NCI-H128 (cell line): Measurements from ENCODE around the gene ALS2CL.

Experiments used
- DNase-seq: peaks from one replicate; lab custom pipeline; 2025; ENCODE audit not compliant: unreplicated experiment; lab: John Stamatoyannopoulos, UW

ALS2CL gene

DNA sequence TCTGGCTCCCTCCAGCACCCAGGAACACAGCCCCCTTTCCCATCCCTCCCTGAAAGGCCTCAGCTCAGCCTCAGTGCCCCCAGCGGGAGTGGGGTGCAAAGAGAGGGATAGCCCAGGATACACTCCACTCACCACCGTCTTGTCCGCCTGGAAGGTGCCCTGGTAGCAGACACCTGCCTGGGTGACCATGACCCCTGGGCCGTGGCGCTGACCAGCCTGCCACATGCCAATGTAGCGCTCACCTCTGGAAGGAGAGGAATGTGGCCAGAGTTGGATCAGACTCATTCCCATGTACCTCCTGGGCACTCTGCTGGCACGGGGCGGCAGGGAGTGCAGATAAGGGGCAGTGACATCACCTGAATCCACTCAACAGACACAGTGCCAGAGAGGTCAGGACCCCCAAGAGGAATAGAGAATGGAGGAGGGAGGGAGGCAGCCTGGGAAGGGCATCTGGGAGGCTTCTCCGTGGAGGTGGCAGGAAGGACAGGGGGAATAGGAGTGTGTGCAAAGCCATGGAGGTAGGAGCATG, 13.1 kb downstream of the ALS2CL start:
- DNase-seq: no peak

- DNase-seq: no peak
These were observed 13.8 kb downstream of the ALS2CL start for GRCh38 chr3:46679681-46680080.

DNA sequence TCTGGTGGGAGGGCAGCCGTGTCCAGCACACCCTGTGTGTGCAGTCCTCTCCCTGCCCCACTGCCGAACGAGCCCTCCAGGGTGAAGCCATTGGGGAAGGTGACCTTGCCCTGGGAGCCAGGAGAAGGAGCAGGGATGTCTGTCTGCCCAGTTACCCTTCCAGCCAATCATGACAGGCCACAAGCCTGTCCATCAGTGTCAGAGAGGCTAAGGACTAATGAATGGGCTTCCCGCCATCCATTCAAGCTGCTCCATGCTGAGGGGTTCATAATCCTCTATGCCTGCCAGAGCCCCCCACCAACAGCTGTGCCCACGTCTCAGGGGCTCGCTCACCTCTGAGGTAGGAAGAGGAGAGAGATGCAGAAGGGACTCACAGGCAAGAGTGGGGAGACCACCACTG, 15.2 kb downstream of the ALS2CL start:
- DNase-seq: no peak

GRCh38 chr3:46677411-46677726, 16.1 kb downstream of the ALS2CL start:
- DNase-seq: no peak

DNA sequence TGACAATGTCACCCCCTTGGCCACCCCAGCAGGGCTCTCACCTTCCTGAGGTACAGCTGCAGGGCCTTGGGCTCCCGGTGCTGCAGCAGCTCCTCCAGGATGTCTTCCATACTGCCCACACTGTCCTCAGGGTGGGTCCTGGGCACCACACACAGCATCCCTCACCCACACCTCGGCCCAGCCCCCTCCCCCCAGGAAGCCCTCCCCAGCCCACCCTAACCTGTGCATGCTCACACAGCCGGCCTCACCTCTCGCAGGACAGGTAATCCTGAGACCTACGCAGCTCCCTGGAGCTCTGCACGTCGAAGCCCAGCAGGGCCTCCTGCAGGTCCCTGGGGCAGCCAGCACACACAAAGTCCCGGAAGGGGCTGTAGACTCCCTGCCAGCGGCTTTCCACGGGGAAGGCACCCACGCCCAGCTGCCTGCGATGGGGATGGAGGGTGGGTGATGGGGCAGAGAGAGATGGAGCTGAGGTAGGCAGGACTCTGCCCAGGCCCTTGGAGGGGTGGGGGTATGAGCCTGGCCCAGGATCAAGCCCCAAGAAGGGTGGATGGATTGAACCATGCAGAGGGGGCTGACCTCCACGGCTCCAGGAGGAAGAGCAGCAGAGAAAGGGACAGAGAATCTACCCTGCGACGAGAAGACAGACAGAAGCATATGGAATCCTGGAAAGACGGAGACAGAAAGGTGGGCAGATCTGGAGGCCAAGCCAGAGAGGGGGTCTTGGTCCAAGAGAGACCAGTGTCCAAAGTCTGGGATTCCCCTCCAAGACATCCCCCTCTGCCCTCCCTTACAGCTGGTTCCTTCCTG, 16.7 kb downstream of the ALS2CL start:
- DNase-seq: no peak

GRCh38 chr3:46675843-46676567, 17.5 kb downstream of the ALS2CL start:
- DNase-seq: no peak

GRCh38 chr3:46675426-46675825, 18.1 kb downstream of the ALS2CL start:
- no peak for DNase-seq

- no peak for DNase-seq
These were observed 19.2 kb downstream of the ALS2CL start for GRCh38 chr3:46674031-46674845.

DNA sequence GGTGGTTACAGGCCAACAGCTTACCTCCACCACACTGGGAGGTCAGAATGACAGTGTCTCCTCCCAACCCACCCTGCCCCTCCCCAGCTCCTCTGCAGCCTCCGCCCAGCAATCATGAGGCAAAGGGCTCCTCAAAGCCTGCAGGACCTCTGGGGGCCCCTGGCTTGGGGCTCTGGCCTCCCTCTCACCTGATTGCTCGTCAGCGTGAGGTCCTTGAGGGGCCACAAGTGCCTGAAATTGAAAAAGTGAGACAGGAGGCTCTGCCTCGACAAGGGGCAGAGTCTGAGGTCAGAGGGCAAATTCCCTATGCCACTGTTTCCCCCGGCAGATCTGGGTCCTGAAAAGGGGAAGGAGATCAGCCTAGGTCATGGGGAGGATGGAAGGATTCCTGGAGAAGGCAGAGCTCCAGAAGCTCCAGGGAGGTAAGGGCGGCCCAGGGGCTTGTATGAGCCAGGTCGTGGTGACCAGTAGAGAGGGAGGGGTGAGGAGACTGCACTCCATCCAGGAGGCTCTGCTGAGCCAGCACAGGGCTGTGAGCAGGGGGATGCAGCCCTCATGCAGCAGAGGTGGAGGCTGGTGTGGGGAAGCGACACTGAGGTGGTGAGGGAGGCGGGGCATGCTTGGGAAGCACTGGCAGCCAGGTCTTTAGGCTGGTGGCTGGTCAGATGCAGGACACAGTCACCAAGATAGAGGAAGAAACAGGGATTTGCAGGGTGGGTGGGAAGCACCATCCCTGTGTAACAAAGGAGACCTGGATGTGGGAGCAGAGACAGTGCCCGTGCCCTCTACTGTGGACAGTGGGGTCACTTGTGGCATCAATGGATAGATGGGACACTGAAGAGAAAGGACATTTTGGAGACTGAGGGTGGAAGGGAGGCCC, 20.1 kb downstream of the ALS2CL start:
- DNase-seq: no peak

DNA sequence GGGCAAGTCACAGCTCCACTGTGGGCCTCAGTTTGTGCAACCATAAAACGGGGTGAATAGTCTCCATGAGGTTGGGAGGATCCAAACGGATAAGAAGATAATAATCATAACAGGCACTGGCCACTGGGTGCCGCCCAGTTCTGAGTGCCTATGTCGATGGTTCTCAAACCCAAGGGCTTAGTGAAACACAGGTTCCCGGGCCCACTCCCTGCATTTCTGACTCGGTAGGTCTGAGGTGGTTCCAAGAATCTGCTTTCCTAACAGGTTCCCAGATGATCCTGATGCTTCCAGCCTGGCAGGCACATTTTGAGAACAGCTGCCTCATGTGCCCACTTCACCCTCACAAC, 21.2 kb downstream of the ALS2CL start:
- DNase-seq: no peak

- no peak for DNase-seq
These were observed 21.7 kb downstream of the ALS2CL start for GRCh38 chr3:46671541-46672348.

DNA sequence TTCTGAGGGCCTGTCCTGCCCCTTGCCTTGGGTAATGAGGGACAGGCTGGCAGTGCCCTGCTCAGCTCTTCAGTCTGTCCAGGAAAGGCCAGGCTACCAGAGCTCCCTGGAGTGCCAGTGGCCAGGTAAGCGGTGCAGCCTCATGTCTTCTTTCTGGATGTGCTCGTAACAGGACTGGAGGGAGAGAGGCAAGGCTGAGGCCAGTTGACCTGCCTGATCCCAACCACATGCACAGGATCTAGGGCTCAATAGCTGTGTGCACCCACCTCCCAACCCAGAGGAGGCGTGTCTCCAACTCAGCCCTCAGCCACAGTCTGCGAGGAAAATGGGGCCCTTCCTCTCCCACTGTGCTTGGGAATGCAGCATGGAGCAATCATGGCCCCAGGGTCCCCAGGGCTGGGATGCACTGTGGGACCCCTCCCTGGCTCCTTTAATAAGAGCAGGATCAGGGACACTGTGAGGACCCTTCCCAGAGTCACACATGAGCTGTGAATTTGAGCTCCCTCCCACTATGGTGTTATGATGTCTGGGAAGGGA, 22.5 kb downstream of the ALS2CL start:
- no peak for DNase-seq

- no peak for DNase-seq
These were observed 23.2 kb downstream of the ALS2CL start for GRCh38 chr3:46670000-46670890.

- DNase-seq: no peak
These were observed 24.1 kb downstream of the ALS2CL start for GRCh38 chr3:46669191-46669999.

GRCh38 chr3:46668591-46668990, 24.9 kb downstream of the ALS2CL start:
- no peak for DNase-seq

DNA sequence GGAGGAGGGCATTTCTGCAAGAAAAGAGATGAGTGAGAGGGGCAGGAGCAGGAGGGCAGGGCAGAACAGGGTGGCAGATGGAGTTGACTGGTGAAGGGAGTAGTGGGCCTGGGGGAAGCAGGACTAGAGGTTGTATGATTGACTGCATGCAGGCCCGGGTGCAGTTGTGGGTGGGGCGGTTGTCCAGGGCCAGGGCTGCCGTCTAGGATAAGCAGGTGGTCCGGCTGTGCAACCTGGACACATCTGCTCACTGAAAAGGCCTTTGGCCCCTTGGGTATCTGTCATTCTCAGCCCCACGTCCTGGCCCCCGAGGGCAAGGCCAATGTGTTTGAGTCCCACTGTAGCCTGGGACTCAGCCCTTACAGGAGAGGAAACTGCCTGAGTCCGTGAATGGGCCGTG, 25.4 kb downstream of the ALS2CL start:
- DNase-seq: no peak

DNA sequence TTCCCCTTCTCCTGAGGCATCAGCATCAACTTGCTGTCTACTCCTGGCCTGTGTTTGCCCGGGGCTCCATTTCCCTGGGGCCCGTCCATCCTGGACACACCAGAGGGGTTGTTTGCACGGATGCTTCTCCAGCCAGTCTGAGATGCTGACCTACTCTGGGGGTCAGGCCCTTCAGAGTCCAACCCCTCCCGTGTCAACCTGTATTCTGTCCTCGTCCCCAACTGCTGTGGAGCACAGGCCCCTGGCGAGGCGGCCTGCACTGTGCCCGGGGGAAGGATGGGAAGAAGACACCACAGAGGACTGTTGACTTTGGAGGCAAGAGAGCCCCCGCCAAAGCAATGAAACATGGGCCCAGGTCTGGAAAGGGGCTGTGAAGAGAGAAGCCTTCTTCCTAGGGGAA, 25.8 kb downstream of the ALS2CL start:
- DNase-seq: no peak
